Ectodermal cell (in vitro differentiated cells): Measurements from ENCODE around the gene AMER2.

ENCODE experiments used
- H3K27ac ChIP-seq: 2 replicates; pipeline ENCODE4 v1.7.0; 2013; ENCODE audit warnings: mild to moderate bottlenecking, low read depth, low read length; ENCODE audit not compliant: insufficient read depth, poor library complexity, severe bottlenecking
- H3K27me3 ChIP-seq: 2 replicates; pipeline ENCODE4 v1.7.0; 2013; ENCODE audit warnings: mild to moderate bottlenecking, low read length; ENCODE audit not compliant: insufficient read depth, control insufficient read depth, poor library complexity, severe bottlenecking
- H3K36me3 ChIP-seq: one replicate; pipeline ENCODE4 v1.7.0; 2013; ENCODE audit warnings: low read length; ENCODE audit not compliant: control insufficient read depth, insufficient read depth
- H3K4me1 ChIP-seq: one replicate; pipeline ENCODE4 v1.7.0; 2013; ENCODE audit warnings: low read length; ENCODE audit not compliant: control insufficient read depth, insufficient read depth
- H3K4me3 ChIP-seq: 2 replicates; pipeline ENCODE4 v1.7.0; 2013; ENCODE audit warnings: low read depth, low read length, control low read depth; ENCODE audit not compliant: insufficient read depth
- H3K9me3 ChIP-seq: 2 replicates; pipeline ENCODE4 v1.7.0; 2013; ENCODE audit warnings: mild to moderate bottlenecking, low read length, moderate library complexity; ENCODE audit not compliant: control insufficient read depth
- WGBS, 2 experiments: methylation state at CpG; one replicate each; pipeline ENCODE4 v1.1.7; 2013; ENCODE audit warnings: missing lambda C conversion rate in 2 of 2; 5-methylcytosine and 5-hydroxymethylcytosine counted together

Gene AMER2

GRCh38 chr13:25174304-25174703 is 2.2 kb upstream of the AMER2 start:
- no peak overlapping the region for H3K27ac ChIP-seq
- H3K9me3 ChIP-seq = no peaks in the 10 kb centered on the region
- H3K4me3 ChIP-seq = no peak overlapping the region
- peaks cover 9% of the 10 kb centered on the region for H3K4me1 ChIP-seq
- 75 to 79% methylated on average over 4 of the region's 4 CpGs for WGBS, 2 experiments
- peaks cover 39% of the 10 kb centered on the region for H3K27me3 ChIP-seq
- no peaks in the 10 kb centered on the region for H3K36me3 ChIP-seq

- no peak overlapping the region for H3K4me3 ChIP-seq
- H3K4me1 ChIP-seq = peaks cover 9% of the 10 kb centered on the region
- H3K9me3 ChIP-seq = no peaks in the 10 kb centered on the region
- H3K27me3 ChIP-seq = peaks cover 45% of the 10 kb centered on the region
- H3K27ac ChIP-seq = no peak overlapping the region
- 42 to 44% methylated on average over 6 of the region's 6 CpGs for WGBS, 2 experiments
- no peaks in the 10 kb centered on the region for H3K36me3 ChIP-seq
Observed at GRCh38 chr13:25172303-25172630, 179 bp upstream of the AMER2 start.

GRCh38 chr13:25171170-25171516 is 945 bp downstream of the AMER2 start:
- Histone ChIP-seq H3K9me3 (no peaks in the 10 kb centered on the region), H3K36me3 (no peaks in the 10 kb centered on the region), H3K27me3 (peaks cover 45% of the 10 kb centered on the region), H3K4me1 (peaks cover 9% of the 10 kb centered on the region), H3K27ac (no peak overlapping the region), H3K4me3 (peak overlapping the region; percentile 32)
- 1% methylated on average over 36 of the region's 36 CpGs for WGBS, 2 experiments

GRCh38 chr13:25170554-25171111 is 1.5 kb downstream of the AMER2 start:
- Histone ChIP-seq H3K4me1 (peaks cover 9% of the 10 kb centered on the region), H3K9me3 (no peaks in the 10 kb centered on the region), H3K27me3 (peaks cover 45% of the 10 kb centered on the region), H3K36me3 (no peaks in the 10 kb centered on the region), H3K27ac (no peak overlapping the region), H3K4me3 (peak overlapping the region; percentile 32)
- 2 to 3% methylated on average over 75 of the region's 75 CpGs for WGBS, 2 experiments

GRCh38 chr13:25169951-25170553 is 2.0 kb downstream of the AMER2 start:
- peak overlapping the region; percentile 32 for H3K4me3 ChIP-seq
- no peaks in the 10 kb centered on the region for H3K9me3 ChIP-seq
- H3K27me3 ChIP-seq = peaks cover 45% of the 10 kb centered on the region
- H3K4me1 ChIP-seq = peaks cover 9% of the 10 kb centered on the region
- H3K36me3 ChIP-seq = no peaks in the 10 kb centered on the region
- 84 to 87% methylated on average over 37 of the region's 37 CpGs for WGBS, 2 experiments
- no peak overlapping the region for H3K27ac ChIP-seq

- Histone ChIP-seq H3K27me3 (peaks cover 45% of the 10 kb centered on the region), H3K4me3 (no peak overlapping the region), H3K36me3 (no peaks in the 10 kb centered on the region), H3K4me1 (peaks cover 9% of the 10 kb centered on the region), H3K27ac (no peak overlapping the region), H3K9me3 (no peaks in the 10 kb centered on the region)
- 95% methylated on average over 12 of the region's 12 CpGs for WGBS, 2 experiments
Observed at GRCh38 chr13:25169356-25169755, 2.7 kb downstream of the AMER2 start.

- H3K27me3 ChIP-seq = peaks cover 45% of the 10 kb centered on the region
Observed at GRCh38 chr13:25168790-25169189, 3.3 kb downstream of the AMER2 start.

GRCh38 chr13:25167382-25168174 is 4.5 kb downstream of the AMER2 start:
- Histone ChIP-seq H3K27ac (no peak overlapping the region), H3K9me3 (no peaks in the 10 kb centered on the region), H3K4me3 (no peak overlapping the region), H3K36me3 (no peaks in the 10 kb centered on the region), H3K27me3 (peaks cover 39% of the 10 kb centered on the region), H3K4me1 (peaks cover 9% of the 10 kb centered on the region)
- WGBS, 2 experiments = 80 to 100% methylated on average over 2 of the region's 3 CpGs

More at GRCh38 chr13:25168790-25169189, 3.3 kb downstream of the AMER2 start:
- 61 to 62% methylated on average over 3 of the region's 3 CpGs for WGBS, 2 experiments
- Histone ChIP-seq H3K4me3 (no peak overlapping the region), H3K27ac (no peak overlapping the region), H3K36me3 (no peaks in the 10 kb centered on the region), H3K9me3 (no peaks in the 10 kb centered on the region), H3K4me1 (peaks cover 9% of the 10 kb centered on the region)

GRCh38 chr13:25166306-25166705 is 5.8 kb downstream of the AMER2 start:
- 86 to 93% methylated on average over 3 of the region's 3 CpGs for WGBS, 2 experiments
- no peaks in the 10 kb centered on the region for H3K4me1 ChIP-seq
- H3K27ac ChIP-seq = no peak overlapping the region
- H3K27me3 ChIP-seq = peaks cover 26% of the 10 kb centered on the region
- H3K9me3 ChIP-seq = no peaks in the 10 kb centered on the region
- H3K36me3 ChIP-seq = no peaks in the 10 kb centered on the region
- H3K4me3 ChIP-seq = no peak overlapping the region

GRCh38 chr13:25165663-25166062 is 6.4 kb downstream of the AMER2 start:
- 90 to 95% methylated on average over 5 to 6 of the region's 6 CpGs for WGBS, 2 experiments
- H3K4me3 ChIP-seq = no peak overlapping the region
- no peaks in the 10 kb centered on the region for H3K4me1 ChIP-seq
- H3K9me3 ChIP-seq = no peaks in the 10 kb centered on the region
- peaks cover 20% of the 10 kb centered on the region for H3K27me3 ChIP-seq
- H3K27ac ChIP-seq = no peak overlapping the region
- H3K36me3 ChIP-seq = no peaks in the 10 kb centered on the region
